Activated CD8-positive, alpha-beta T cell treated with anti-CD3 and anti-CD28 coated beads for 36 hours (primary cell): ENCODE measurements around the gene LUC7L3. TPM values are rescaled to one million over a fixed set of nuclear protein-coding genes. Genes with fewer than 3 reads are reported as not detected.

ENCODE experiments used
- ATAC-seq: fragments of 200-7000 bp; cut with Tn5 transposase; one replicate; pipeline ENCODE4 v1.10.0; 2021; ENCODE audit warnings: mild to moderate bottlenecking, moderate library complexity
- CTCF ChIA-PET: fragments of 350-600 bp; sonication (Branson Sonifier 250); formaldehyde crosslinking; loops from one replicate; lab custom pipeline; 2021; ENCODE audit warnings: antibody characterized with exemption; lab: Charles Lee
- POLR2A ChIA-PET: fragments of 350-600 bp; sonication (Branson Sonifier 250); formaldehyde crosslinking; loops from one replicate; lab custom pipeline; 2021; ENCODE audit warnings: antibody characterized with exemption; lab: Charles Lee
- DNase-seq: peaks from one replicate; pipeline ENCODE4 v3.0.0-alpha.2; 2020
- H3K27ac Mint-ChIP-seq: one replicate; pipeline ENCODE4 v1.8.0; 2021; ENCODE audit warnings: mild to moderate bottlenecking, mixed read lengths
- H3K27me3 Mint-ChIP-seq: one replicate; pipeline ENCODE4 v1.8.0; 2021; ENCODE audit warnings: mixed read lengths
- H3K36me3 Mint-ChIP-seq: one replicate; pipeline ENCODE4 v1.8.0; 2021; ENCODE audit warnings: low read depth, mixed read lengths
- H3K4me1 Mint-ChIP-seq: one replicate; pipeline ENCODE4 v1.8.0; 2021; ENCODE audit warnings: low read depth, mixed read lengths
- H3K4me3 Mint-ChIP-seq: one replicate; pipeline ENCODE4 v1.8.0; 2021; ENCODE audit warnings: mild to moderate bottlenecking, moderate library complexity, mixed read lengths
- H3K9me3 Mint-ChIP-seq: one replicate; pipeline ENCODE4 v1.8.0; 2021; ENCODE audit warnings: mixed read lengths
- CTCF ChIP-seq: fragments of 200-600 bp; IDR thresholded peaks from one replicate; pipeline ENCODE4 v1.8.0; 2022; ENCODE audit warnings: antibody characterized with exemption, mild to moderate bottlenecking
- intact Hi-C: fragments of 100-400 bp; cut with micrococcal nuclease; formaldehyde crosslinking; loops from one replicate; pipeline ENCODE4 v1.10.0; 2022
- microRNA-seq: library from miRNA; unstranded; fragments of <30 nt; microRNA quantifications from one replicate; pipeline ENCODE4 v1.2.0, GENCODE V29; 2022; ENCODE audit warnings: borderline microRNAs expressed, borderline replicate concordance
- total RNA-seq, 2 experiments: library from RNA; stranded (reverse); gene quantifications; one replicate each; pipeline ENCODE4 v1.2.3, GENCODE V29; 2021

The LUC7L3 gene
- total RNA-seq, 2 experiments from 2014 or later, result 148 to 160 TPM

DNA sequence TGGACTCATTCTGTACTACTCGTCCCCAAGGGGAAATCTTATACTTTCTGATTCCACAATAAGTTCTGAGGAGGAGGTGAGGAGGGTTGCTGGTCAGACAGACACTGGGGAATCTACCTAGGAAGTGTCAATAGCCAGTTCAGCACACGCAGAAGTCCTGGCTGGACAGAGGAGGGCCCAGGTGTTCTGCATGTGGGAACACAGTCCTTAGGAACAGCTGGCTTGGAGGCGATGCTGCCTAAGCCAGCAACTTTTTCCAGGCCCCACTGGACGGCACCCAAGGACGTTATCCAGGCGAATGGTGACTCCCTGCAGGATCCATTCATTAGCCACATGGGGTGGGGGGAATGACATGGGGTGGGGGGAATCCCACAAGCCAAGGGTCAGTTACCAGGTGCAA, 86.1 kb downstream of the LUC7L3 start:
- DNase-seq (no peak), ATAC-seq (no peak)
- Mint-ChIP-seq H3K27me3 (no peaks in the 10 kb centered on the region), H3K4me3 (no peak overlapping the region), H3K9me3 (no peaks in the 10 kb centered on the region), H3K36me3 (no peaks in the 10 kb centered on the region), H3K27ac (no peak overlapping the region), H3K4me1 (no peaks in the 10 kb centered on the region)
- CTCF ChIA-PET, result interaction anchor here (1.5 to 1.6 kb wide), 2 partner anchors 37 to 50 kb away, joined by 3 to 5 read pairs; no protein-coding TSS in a partner anchor
- intact Hi-C loops, result no loop called here
- POLR2A ChIA-PET, result no interaction called here
- TF ChIP-seq CTCF, result no peak

Small RNAs within 50 kb of the gene (microRNA-seq; reads per million reads assigned to microRNA genes)
- not detected for gene MIR8059

Other genes with a start within 250 kb of the LUC7L3 start
- gene RSAD1, start 240.7 kb upstream of the LUC7L3 start, total RNA-seq, result 10 to 100 TPM; 39.2 to 40.7 TPM
- 1 to 10 TPM; 6.7 to 6.9 TPM for gene MYCBPAP, start 211.2 kb upstream of the LUC7L3 start, total RNA-seq
- gene EPN3, start 186.9 kb upstream of the LUC7L3 start, total RNA-seq, result not detected
- gene SPATA20, start 172.4 kb upstream of the LUC7L3 start, total RNA-seq, result 10 to 100 TPM; 29.0 to 36.2 TPM
- under 1 TPM in 1 of 2 experiments, not detected in 1; 0.13 TPM for gene CACNA1G, start 158.9 kb upstream of the LUC7L3 start, total RNA-seq
- gene ABCC3, start 84.7 kb upstream of the LUC7L3 start, total RNA-seq, result not detected
- 10 to 100 TPM; 26.3 to 27.3 TPM for gene ANKRD40, start 11.7 kb upstream of the LUC7L3 start, total RNA-seq
- gene ANKRD40CL, start 47.9 kb downstream of the LUC7L3 start, total RNA-seq, result not detected
- not detected for gene WFIKKN2, start 116.0 kb downstream of the LUC7L3 start, total RNA-seq
- 10 to 100 TPM; 34.4 to 40.5 TPM for gene TOB1, start 146.8 kb downstream of the LUC7L3 start, total RNA-seq